ENCODE results near the gene PRKCD.
"Not testable (repeated sequence)": the region's sequence is repeated elsewhere in the genome, so short reads cannot be mapped to it uniquely, and the experiment has no call there.

PRKCD gene

DNA sequence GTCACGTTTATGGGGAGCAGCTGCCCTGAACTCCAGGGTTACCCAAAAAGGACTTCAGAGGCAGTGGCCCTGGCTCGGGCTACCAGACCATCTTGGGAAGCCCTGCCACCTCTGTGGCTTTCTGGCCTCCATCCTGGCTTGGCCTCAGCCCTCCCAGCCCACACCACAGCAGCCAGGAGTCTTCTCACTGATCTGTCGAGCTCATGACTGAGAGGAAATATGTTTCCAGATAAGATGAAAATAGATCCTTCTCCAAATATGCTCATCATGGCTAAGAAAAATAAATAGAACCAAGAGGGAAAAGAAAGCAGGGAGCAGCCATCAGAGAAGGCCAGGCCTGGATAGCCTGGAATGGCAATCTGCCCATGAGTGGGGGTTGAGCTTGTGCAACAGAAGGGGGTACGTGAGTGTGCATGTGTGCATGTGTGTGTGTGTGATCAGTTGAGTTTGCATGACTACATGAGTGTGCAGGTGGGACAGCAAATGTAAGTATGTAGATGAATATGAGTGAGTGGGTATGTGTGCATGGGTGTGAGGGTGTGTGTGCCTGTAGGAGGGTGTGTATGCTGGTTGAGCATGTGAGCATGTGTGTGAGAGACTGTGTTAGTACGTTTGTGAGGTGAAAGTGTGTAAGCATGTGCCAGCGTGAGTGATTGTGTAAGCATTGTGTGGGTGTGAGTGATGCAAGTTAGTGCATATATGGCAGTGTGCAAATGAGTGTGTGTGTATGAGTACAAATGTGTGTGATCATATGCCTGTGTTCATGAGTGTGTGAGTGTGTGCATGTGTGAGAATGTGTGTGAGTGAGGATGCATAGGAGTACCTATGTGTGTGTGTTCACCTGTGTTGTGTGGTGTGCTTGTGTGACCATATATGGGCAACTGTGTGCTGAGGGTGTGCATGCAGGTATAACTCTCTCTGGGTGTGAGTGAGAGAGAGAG is 20.8 kb upstream of the PRKCD start:
- DNase-seq, result no peak

- DNase-seq, result no peak
Measured at GRCh38 chr3:53140847-53141845, 19.9 kb upstream of the PRKCD start.

DNA sequence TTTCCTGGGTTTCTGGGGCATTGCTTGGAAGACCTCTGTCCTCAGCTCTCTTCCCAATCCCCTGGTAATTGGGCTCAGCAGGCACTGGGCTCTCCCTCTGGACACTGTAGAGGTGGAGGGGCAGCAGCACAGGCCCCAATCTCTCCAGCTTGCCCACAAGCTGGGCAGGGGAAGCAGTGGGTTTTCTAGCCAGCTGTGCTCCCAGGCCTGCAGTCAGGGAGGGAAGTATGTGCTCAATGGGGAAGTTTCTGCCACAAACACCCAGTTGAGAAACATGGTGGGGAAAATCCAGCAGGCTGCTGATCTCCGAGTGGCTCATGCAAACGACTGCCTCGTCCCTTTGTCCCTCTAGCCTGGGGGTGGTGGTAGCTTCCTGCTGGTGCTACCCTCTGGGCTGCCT is 18.0 kb upstream of the PRKCD start:
- peak in 6 of 51 donors; percentile 10 to 32 (median 24) for DNase-seq

GRCh38 chr3:53144446-53144845 is 16.6 kb upstream of the PRKCD start:
- no peak for DNase-seq

- no peak for DNase-seq
Measured at GRCh38 chr3:53144862-53145712, 15.9 kb upstream of the PRKCD start.

GRCh38 chr3:53145713-53146080 is 15.3 kb upstream of the PRKCD start:
- no peak for DNase-seq

GRCh38 chr3:53146319-53146891 is 14.6 kb upstream of the PRKCD start:
- DNase-seq, result no peak

DNA sequence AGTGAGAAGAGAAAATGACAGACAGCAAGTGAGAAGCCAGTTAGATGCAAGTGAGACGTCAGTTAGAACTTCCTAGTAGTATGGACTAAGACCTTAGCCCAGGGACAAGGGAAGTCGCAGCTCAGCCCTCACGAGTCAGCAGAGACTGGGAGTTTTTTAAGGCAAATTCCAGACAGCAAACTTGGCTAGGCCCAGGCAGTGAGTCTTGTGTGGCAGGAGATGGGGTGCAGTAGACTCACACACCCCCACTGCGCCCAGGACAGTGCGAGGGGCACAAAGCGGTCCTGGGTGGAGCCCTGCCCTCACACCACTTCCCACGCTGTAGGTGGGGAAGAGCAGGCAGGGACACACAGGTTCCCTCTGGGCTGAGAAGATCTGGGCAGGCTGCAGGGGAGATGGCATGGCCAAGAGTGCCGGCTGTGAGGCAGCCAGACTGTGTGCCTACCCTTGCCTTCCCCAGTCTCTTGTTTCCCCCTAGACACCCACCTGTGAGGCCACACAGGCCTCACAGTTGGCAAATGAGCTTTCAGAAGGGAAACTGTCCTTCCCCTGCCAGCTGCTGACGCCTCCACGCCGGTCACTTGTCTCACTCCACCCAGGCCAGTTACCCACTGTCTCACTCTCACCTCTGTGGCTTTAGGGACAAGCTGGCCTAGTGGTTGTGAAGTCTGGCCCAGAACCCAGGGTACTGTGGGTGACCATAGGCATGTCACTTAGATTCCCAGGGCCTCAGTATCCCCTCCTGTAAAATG is 13.7 kb upstream of the PRKCD start:
- DNase-seq, result no peak

DNA sequence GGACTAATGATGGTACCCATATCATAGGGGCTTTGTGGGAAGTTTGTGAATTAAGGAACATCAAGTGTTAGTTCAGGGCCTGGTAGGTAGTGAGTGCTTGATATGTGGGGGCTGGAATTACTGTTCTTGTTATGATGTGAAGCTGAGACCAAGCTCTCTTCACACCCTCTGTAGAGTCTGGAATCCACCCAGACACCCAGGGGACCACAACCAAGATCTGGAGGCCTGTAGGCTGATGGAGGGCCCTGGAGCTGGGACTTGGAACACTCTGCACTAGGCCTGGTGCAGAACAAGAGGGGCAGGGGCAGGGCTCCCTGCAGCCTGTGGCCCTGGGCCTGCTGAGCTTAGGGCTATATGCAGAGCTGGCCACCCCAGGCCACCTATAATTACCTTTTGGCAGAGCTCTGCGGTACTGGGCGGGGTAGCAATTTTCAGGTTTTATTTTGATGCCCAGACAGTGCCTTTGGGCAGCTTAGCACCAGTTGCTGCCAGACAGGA is 13.1 kb upstream of the PRKCD start:
- DNase-seq, result no peak

DNA sequence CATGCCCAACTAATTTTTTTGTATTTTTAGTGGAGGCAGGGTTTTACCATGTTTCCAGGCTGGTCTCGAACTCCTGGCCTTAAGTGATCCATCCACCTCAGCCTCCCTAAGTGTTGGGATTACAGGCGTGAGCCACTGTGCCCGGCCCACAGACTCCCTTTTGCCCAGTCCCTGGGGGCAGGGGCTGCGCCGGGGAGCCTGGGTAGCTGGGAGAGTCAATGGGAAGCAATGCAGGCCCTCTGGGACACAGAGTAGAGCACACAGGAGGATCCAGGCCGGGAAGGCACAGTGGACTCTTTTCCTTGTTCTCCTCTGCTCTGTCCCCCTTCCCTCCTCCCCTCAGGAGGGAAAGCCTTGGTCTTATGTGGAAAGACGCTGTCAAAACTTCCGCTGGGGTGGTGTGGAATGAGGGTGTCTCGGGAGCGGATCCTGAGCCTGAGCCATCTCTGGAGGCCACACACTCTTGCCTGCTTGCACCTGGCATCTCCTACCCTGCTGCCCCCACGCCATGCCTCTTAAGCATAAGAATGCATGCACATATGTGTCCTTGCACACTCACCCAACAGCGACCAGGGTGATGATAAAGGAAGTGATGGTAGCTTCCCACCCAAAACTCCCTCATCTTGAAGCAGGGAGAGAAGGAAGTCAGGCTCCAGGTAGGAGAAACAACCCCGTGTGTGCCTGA is 11.9 kb upstream of the PRKCD start:
- no peak for DNase-seq

- no peak for DNase-seq
Measured at GRCh38 chr3:53149699-53150098, 11.3 kb upstream of the PRKCD start.

DNA sequence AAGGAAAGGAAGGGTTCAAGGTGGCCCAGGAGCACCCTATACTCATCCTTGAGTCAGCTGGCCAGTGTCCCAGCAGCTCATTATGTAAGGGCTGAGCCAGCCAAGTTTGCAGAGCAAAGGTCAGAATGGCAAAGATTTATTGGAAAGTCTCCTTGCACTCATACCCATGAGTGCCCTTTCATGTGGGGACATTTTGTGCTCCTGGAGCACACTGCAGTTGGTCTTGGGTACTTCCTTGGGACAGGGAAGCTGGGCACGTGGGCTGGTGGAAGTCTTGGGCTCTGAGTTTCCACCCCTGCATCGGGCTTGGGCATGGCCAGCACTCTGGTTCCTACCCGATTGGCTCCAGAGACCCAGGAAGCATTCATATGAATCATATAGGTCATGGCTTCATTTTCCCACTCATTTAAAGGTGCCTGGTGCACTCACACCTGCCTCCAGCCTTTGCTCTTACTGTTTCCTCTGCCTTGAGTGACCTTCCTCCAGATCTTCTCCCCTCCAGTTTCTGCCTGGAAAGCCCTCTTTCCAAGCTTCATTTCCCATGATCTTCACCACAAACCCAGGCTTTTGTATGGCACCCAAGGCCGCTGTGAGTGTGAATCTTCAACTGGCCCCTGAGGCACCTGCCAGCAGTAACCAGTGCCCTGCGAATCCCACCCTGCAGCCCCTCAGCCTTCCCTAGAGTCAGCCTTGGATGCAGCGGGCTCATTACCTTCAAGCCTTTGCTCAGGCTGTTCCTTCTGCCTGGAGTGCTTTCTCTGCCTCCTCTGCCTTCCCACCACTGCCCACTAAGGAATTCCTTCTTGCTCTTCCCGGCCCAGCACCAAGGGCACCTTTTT is 10.5 kb upstream of the PRKCD start:
- no peak for DNase-seq

DNA sequence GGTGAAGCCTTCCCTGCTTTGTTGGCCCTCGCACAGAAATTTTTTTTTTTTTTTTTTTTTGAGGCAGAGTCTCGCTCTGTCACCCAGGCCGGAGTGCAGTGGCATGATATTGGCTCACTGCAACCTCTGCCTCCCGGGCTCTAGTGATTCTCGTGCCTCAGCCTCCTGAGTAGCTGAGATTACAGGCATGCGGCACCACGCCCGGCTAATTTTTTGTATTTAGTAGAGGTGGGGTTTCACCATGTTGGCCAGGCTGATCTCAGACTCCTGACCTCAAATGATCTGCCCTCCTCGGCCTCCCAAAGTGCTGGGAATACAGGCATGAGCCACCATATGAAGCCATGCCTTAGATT is 9.9 kb upstream of the PRKCD start:
- DNase-seq, result not testable (repeated sequence)

- no peak for DNase-seq
Measured at GRCh38 chr3:53151465-53151864, 9.5 kb upstream of the PRKCD start.

- DNase-seq, result no peak
Measured at GRCh38 chr3:53151870-53152660, 8.9 kb upstream of the PRKCD start.

GRCh38 chr3:53153264-53153823 is 7.7 kb upstream of the PRKCD start:
- DNase-seq, result no peak

DNA sequence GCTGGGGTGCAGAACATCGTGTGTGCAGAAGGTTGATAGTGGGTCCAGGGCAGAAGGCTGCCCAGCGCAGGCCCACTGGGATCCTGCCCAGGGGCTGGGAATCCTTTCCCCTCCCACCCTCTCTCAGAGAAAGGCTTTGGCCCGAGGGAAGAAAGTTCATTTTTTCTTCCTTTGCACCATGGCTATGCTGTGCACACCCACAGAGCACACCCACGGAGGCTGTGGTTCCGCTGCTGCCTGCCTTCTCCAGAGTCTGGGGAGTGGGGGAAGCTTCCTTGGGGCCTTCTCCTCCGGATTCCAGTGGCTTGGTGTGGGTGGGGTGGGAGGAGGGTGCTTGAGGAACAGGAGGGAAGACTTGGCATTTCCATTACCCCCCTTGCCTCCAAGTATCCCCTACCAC is 7.0 kb upstream of the PRKCD start:
- DNase-seq, result no peak

Data from hypothalamus (tissue), 51 donors.